ENCODE data around the gene HTT.

- no peak for TF ChIP-seq CTCF (IDR thresholded peaks at IDR 0.05; ENCODE audit: insufficient read depth, low read length)
- TF ChIP-seq, protein P1, sequence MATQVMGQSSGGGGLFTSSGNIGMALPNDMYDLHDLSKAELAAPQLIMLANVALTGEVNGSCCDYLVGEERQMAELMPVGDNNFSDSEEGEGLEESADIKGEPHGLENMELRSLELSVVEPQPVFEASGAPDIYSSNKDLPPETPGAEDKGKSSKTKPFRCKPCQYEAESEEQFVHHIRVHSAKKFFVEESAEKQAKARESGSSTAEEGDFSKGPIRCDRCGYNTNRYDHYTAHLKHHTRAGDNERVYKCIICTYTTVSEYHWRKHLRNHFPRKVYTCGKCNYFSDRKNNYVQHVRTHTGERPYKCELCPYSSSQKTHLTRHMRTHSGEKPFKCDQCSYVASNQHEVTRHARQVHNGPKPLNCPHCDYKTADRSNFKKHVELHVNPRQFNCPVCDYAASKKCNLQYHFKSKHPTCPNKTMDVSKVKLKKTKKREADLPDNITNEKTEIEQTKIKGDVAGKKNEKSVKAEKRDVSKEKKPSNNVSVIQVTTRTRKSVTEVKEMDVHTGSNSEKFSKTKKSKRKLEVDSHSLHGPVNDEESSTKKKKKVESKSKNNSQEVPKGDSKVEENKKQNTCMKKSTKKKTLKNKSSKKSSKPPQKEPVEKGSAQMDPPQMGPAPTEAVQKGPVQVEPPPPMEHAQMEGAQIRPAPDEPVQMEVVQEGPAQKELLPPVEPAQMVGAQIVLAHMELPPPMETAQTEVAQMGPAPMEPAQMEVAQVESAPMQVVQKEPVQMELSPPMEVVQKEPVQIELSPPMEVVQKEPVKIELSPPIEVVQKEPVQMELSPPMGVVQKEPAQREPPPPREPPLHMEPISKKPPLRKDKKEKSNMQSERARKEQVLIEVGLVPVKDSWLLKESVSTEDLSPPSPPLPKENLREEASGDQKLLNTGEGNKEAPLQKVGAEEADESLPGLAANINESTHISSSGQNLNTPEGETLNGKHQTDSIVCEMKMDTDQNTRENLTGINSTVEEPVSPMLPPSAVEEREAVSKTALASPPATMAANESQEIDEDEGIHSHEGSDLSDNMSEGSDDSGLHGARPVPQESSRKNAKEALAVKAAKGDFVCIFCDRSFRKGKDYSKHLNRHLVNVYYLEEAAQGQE (IDR thresholded peaks at IDR 0.05; ENCODE audit: insufficient replicate concordance, low read depth), result no peak
- TF ChIP-seq POLR2AphosphoS5 (IDR thresholded peaks at IDR 0.05; ENCODE audit: low read depth), result no peak
Measured at GRCh38 chr4:3215256-3215655, 140.8 kb downstream of the HTT start.
